ENCODE results near the gene SPEF1. TPM values are rescaled to one million over a fixed set of nuclear protein-coding genes. Genes with fewer than 3 reads are reported as not detected.

The SPEF1 gene
- total and polyA plus RNA-seq, 10 of the 15 experiments (the other 5 are each of a cell fraction or from before 2014, with no cell fraction given): 0.12 TPM; not detected in 9

DNA sequence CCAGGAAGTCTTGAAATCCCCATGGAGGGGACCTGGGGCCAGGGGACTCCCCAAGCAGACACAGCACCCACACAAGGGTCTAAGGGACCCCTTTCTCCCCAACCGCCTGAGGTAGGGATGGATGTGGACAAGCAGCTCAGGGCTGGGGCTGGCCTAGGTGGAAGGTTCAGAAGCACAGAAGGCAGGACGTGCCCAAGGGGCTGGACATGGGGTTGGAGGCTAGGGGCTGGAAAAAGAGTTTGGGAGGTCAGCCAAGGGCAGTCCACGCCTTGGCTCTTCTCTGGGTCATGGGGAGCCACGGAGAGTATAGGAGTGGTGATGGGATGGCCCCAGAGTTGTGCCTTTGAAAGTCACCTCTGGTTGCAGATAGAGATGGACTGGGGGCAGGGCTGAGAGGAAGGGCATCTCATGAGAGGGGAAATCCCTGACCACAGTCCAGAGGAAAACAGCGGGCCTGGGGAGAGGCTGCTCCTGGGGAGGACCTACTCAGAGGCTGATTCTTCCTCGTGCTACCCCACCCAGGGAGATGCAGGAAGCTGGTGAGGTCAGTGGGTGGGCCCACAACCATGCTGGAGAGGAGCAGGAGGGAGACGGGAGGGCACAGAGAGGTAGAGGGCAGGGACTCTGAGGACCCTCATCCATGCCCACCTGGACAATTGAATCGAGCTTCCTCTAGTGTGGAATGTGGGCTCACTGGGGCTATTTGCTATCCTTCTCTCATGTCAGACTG lies 51.3 kb downstream of the SPEF1 start:
- Histone ChIP-seq H3K9ac (ENCODE audit: control insufficient read depth, insufficient read depth, low read length) (no peak overlapping the region), H3K27ac (ENCODE audit: control insufficient read depth, insufficient read depth) (no peak overlapping the region), H3K4me2 (ENCODE audit: control insufficient read depth, insufficient read depth) (no peak overlapping the region), H2AFZ (ENCODE audit: control insufficient read depth, low read depth, low read length) (no peak overlapping the region), H3K4me3 (no peak overlapping the region), H3K36me3 (ENCODE audit: control insufficient read depth in 2 of 2, insufficient read depth in 2 of 2, low read length in 1 of 2) (no peaks in the 10 kb centered on the region), H3K79me2 (ENCODE audit: control insufficient read depth, insufficient read depth, low read length) (no peaks in the 10 kb centered on the region), H3K4me1 (ENCODE audit: control insufficient read depth, insufficient read depth, low read length) (no peaks in the 10 kb centered on the region), H4K20me1 (ENCODE audit: control insufficient read depth, insufficient read depth) (no peaks in the 10 kb centered on the region), H3K27me3 (replicated peaks in 1 of 2; ENCODE audit: control insufficient read depth in 2 of 2, insufficient read depth in 2 of 2, low read length in 1 of 2) (peaks cover 1 to 4% of the 10 kb centered on the region in 2 experiments; a peak in 1 of 4 replicates), H3K9me3 (replicated peaks; ENCODE audit: control insufficient read depth, insufficient read depth, low read length) (no peaks in the 10 kb centered on the region)
- SMC1A ChIA-PET (ENCODE audit: uncharacterized antibody, unreplicated experiment): no interaction called here
- POLR2A ChIA-PET: no interaction called here
- RAD21 ChIA-PET (ENCODE audit: unreplicated experiment): no interaction called here
- DNase-seq (ENCODE audit: low read depth, low spot score) (no peak), FAIRE-seq (no peak), ATAC-seq (peak; percentile 35; the same call in 1 of the 3 replicates)
- CTCF ChIA-PET: interaction anchor here (0.7 to 0.9 kb wide), 2 partner anchors 20 to 91 kb away, joined by 3 to 4 read pairs; partner anchors contain the start of gene AP5S1
- in situ Hi-C loops (cut with MboI): no loop called here
- intact Hi-C loops (cut with micrococcal nuclease; ENCODE audit: unreplicated experiment): no loop called here
- BruUV-seq (replicated peaks): no TSS peak
- WGBS (ENCODE audit: insufficient coverage, insufficient replicate concordance, low lambda C conversion rate, missing lambda C conversion rate): 14% methylated on average over 8 of the region's 8 CpGs
- TF ChIP-seq EED (IDR thresholded peaks at IDR 0.05; ENCODE audit: low read depth): no peak
- no peak for TF ChIP-seq IRF4 (IDR thresholded peaks at IDR 0.05; ENCODE audit: low read depth, low read length)
- TF ChIP-seq HDAC2 (IDR thresholded peaks at IDR 0.05): no peak
- TF ChIP-seq ZNF217 (IDR thresholded peaks at IDR 0.05): no peak
- no peak for TF ChIP-seq PAX5 (IDR thresholded peaks at IDR 0.05; ENCODE audit: borderline replicate concordance, low read depth, low read length)
- TF ChIP-seq CHD4 (IDR thresholded peaks at IDR 0.05): no peak
- TF ChIP-seq MLLT1 (IDR thresholded peaks at IDR 0.05): no peak
- TF ChIP-seq SPI1 (IDR thresholded peaks at IDR 0.05; ENCODE audit: borderline replicate concordance, insufficient read depth, low read depth, low read length): no peak
- TF ChIP-seq STAT1 (conservative IDR thresholded peaks at IDR 0.05): no peak
- no peak for TF ChIP-seq POLR2AphosphoS2 (IDR thresholded peaks at IDR 0.05; ENCODE audit: low read depth, low read length)
- TF ChIP-seq, protein P1, sequence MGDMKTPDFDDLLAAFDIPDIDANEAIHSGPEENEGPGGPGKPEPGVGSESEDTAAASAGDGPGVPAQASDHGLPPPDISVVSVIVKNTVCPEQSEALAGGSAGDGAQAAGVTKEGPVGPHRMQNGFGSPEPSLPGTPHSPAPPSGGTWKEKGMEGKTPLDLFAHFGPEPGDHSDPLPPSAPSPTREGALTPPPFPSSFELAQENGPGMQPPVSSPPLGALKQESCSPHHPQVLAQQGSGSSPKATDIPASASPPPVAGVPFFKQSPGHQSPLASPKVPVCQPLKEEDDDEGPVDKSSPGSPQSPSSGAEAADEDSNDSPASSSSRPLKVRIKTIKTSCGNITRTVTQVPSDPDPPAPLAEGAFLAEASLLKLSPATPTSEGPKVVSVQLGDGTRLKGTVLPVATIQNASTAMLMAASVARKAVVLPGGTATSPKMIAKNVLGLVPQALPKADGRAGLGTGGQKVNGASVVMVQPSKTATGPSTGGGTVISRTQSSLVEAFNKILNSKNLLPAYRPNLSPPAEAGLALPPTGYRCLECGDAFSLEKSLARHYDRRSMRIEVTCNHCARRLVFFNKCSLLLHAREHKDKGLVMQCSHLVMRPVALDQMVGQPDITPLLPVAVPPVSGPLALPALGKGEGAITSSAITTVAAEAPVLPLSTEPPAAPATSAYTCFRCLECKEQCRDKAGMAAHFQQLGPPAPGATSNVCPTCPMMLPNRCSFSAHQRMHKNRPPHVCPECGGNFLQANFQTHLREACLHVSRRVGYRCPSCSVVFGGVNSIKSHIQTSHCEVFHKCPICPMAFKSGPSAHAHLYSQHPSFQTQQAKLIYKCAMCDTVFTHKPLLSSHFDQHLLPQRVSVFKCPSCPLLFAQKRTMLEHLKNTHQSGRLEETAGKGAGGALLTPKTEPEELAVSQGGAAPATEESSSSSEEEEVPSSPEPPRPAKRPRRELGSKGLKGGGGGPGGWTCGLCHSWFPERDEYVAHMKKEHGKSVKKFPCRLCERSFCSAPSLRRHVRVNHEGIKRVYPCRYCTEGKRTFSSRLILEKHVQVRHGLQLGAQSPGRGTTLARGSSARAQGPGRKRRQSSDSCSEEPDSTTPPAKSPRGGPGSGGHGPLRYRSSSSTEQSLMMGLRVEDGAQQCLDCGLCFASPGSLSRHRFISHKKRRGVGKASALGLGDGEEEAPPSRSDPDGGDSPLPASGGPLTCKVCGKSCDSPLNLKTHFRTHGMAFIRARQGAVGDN (IDR thresholded peaks at IDR 0.05): no peak
- TF ChIP-seq E2F4 (IDR thresholded peaks at IDR 0.05; ENCODE audit: low read depth, low read length): no peak
- TF ChIP-seq SMAD5 (IDR thresholded peaks at IDR 0.05; ENCODE audit: low read depth): no peak
- no peak for TF ChIP-seq MTA3 (IDR thresholded peaks at IDR 0.05; ENCODE audit: borderline replicate concordance, low read length)
- no peak for TF ChIP-seq TBL1XR1 (IDR thresholded peaks at IDR 0.05; ENCODE audit: low read depth, low read length)
- no peak for TF ChIP-seq ZNF207 (IDR thresholded peaks at IDR 0.05; ENCODE audit: borderline replicate concordance)
- TF ChIP-seq TARDBP (IDR thresholded peaks at IDR 0.05; ENCODE audit: borderline replicate concordance): no peak
- no peak for TF ChIP-seq BHLHE40 (IDR thresholded peaks at IDR 0.05; ENCODE audit: borderline replicate concordance in 1 of 2, low read depth in 2 of 2, low read length in 1 of 2)
